Stimulated activated CD8-positive, alpha-beta memory T cell treated with anti-CD3 and anti-CD28 coated beads, Interleukin-12 subunit alpha, Interleukin-12 subunit beta, amount 100 ng/mL, for 1 hour (primary cell): ENCODE results near the gene TOLLIP.
"Not testable (repeated sequence)": the region's sequence is repeated elsewhere in the genome, so short reads cannot be mapped to it uniquely, and the experiment has no call there.

Source experiments
- DNase-seq: peaks from one replicate; pipeline ENCODE4 v3.0.0-alpha.2; 2020; ENCODE audit warnings: low read depth

Gene TOLLIP

DNA sequence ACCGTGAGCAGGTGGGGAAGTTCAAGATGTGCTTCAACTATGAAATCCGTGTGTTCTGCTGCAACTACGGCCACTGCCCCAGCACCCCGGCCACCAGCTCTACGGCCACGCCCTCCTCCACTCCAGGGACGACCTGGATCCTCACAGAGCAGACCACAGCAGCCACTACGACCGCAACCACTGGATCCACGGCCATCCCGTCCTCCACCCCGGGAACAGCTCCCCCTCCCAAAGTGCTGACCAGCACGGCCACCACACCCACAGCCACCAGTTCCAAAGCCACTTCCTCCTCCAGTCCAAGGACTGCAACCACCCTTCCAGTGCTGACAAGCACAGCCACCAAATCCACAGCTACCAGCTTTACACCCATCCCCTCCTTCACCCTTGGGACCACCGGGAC lies 63.7 kb downstream of the TOLLIP start:
- not testable (repeated sequence) for DNase-seq

DNA sequence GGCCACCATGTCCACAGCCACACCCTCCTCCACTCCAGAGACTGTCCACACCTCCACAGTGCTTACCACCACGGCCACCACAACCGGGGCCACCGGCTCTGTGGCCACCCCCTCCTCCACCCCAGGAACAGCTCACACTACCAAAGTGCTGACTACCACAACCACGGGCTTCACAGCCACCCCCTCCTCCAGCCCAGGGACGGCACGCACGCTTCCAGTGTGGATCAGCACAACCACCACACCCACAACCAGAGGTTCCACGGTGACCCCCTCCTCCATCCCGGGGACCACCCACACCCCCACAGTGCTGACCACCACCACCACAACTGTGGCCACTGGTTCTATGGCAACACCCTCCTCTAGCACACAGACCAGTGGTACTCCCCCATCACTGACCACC lies 64.9 kb downstream of the TOLLIP start:
- not testable (repeated sequence) for DNase-seq

DNA sequence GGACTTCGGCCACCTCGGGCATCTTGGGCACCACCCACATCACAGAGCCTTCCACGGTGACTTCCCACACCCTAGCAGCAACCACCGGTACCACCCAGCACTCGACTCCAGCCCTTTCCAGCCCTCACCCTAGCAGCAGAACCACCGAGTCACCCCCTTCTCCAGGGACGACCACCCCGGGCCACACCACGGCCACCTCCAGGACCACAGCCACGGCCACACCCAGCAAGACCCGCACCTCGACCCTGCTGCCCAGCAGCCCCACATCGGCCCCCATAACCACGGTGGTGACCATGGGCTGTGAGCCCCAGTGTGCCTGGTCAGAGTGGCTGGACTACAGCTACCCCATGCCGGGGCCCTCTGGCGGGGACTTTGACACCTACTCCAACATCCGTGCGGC lies 65.9 kb downstream of the TOLLIP start:
- DNase-seq: not testable (repeated sequence)

DNA sequence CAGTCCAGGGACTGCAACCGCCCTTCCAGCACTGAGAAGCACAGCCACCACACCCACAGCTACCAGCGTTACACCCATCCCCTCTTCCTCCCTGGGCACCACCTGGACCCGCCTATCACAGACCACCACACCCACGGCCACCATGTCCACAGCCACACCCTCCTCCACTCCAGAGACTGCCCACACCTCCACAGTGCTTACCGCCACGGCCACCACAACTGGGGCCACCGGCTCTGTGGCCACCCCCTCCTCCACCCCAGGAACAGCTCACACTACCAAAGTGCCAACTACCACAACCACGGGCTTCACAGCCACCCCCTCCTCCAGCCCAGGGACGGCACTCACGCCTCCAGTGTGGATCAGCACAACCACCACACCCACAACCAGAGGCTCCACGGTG lies 66.7 kb downstream of the TOLLIP start:
- DNase-seq: not testable (repeated sequence)

DNA sequence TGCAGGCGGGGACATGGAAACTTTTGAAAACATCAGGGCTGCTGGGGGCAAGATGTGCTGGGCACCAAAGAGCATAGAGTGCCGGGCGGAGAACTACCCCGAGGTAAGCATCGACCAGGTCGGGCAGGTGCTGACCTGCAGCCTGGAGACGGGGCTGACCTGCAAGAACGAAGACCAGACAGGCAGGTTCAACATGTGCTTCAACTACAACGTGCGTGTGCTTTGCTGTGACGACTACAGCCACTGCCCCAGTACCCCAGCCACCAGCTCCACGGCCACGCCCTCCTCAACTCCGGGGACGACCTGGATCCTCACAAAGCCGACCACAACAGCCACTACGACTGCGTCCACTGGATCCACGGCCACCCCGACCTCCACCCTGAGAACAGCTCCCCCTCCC lies 67.1 kb downstream of the TOLLIP start:
- no peak for DNase-seq

DNA sequence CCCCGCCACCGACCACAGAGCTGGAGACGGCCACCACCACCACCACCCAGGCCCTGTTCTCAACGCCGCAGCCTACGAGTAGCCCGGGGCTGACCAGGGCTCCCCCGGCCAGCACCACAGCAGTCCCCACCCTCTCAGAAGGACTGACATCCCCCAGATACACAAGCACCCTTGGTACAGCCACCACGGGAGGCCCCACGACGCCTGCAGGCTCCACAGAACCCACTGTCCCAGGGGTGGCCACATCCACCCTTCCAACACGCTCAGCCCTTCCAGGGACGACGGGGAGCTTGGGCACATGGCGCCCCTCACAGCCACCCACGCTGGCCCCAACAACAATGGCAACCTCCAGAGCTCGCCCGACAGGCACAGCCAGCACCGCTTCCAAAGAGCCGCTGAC lies 67.7 kb downstream of the TOLLIP start:
- no peak for DNase-seq

DNA sequence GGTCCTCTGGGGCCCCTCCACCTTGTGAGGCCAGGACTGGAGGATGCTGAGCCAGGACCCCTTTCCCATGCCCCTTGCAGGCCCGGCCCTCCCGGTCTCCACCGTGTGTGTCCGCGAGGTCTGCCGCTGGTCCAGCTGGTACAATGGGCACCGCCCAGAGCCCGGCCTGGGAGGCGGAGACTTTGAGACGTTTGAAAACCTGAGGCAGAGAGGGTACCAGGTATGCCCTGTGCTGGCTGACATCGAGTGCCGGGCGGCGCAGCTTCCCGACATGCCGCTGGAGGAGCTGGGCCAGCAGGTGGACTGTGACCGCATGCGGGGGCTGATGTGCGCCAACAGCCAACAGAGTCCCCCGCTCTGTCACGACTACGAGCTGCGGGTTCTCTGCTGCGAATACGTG lies 68.7 kb downstream of the TOLLIP start:
- DNase-seq: no peak

DNA sequence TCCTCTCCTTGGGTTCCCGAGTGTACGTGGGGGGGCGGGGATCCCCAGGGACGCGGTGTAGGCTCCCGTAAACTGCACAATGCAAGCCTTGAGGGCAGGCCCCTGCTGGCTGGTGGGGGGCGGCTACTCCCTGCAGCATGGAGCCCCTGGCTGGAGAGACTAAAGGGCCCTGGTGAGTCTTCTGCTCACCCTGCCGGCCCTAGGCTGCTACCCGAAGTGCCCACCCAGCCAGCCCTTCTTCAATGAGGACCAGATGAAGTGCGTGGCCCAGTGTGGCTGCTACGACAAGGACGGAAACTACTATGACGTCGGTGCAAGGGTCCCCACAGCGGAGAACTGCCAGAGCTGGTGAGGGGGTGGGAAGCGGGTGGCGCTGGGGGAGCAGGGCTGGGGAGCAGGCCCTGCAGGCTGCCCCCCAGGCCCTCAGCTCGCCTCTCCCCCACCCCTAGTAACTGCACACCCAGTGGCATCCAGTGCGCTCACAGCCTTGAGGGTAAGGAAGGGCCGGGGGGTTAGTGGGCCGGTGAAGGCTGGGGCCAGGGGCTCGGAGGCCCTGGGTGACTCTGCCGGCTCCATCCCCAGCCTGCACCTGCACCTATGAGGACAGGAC lies 69.7 kb downstream of the TOLLIP start:
- no peak for DNase-seq

DNA sequence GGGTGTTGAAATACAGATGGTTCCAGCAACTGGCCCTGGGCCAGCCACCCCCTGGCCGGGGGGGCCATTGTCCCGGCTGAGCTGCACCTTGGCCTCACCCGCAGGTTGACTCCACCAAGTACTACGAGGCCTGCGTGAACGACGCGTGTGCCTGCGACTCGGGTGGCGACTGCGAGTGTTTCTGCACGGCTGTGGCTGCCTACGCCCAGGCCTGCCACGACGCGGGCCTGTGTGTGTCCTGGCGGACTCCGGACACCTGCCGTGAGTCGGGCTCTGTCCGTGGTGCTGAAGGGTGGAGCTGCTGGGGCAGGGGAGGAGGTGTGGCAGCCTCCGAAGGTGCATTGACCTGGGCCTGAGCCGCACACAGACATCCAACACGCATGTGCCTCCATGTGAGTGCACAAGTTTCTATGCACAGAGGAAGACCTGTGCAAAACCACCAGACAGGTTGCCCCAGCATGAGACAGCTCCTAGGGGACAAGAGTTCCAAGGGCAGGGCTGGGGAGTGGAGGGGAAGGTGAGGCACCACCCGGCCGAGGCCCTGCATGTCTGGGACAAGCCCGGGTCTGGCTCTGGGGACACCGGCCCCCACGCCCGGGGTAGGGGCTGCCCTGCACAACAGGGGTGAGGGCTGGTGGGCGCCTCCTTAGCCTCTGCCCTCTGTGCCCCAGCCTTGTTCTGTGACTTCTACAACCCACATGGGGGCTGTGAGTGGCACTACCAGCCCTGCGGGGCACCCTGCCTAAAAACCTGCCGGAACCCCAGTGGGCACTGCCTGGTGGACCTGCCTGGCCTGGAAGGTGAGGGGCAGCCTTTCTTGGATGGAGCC lies 70.5 kb downstream of the TOLLIP start:
- no peak for DNase-seq

DNA sequence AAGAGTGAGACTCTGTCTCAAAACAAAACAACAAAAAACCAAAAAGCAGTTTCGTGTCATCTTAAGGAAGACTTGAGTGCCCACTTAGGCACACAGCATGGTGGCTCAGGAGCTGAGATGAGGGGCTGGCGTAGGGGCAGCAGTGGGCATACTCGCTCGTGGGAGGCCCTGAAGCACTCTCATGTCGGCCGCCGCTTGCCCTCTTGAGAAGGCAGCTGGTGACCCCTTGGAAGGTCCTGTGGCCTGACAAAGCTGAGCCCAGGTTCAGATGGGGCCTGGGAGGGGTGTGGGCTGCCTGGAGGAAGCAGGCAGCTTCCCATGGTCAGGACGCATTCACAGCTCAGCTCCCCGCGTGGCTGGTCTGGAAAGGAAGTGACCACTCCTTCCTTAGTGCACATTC lies 71.6 kb downstream of the TOLLIP start:
- DNase-seq: no peak

DNA sequence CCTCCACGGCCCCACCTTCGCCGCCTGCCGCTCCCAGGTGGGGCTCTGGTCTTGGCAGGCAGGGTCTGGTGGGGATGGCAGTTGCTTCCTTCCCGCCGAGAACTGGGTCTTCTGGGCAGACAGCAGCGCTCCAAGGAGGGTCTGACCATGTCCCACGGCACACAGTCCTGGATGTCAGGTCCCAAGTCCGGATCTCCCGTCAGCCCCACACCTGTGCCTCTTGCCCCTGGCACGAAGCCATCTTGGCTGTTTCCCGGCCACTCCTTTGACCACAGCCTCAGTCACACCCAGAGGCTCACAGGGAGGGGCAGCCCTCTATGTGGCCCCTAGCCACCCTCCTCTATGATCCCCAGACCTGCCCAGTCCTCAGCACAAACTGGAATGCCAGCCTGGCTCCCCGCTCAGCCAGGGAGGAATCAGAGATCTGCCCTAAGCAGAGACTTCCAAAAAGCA lies 72.3 kb downstream of the TOLLIP start:
- no peak for DNase-seq

DNA sequence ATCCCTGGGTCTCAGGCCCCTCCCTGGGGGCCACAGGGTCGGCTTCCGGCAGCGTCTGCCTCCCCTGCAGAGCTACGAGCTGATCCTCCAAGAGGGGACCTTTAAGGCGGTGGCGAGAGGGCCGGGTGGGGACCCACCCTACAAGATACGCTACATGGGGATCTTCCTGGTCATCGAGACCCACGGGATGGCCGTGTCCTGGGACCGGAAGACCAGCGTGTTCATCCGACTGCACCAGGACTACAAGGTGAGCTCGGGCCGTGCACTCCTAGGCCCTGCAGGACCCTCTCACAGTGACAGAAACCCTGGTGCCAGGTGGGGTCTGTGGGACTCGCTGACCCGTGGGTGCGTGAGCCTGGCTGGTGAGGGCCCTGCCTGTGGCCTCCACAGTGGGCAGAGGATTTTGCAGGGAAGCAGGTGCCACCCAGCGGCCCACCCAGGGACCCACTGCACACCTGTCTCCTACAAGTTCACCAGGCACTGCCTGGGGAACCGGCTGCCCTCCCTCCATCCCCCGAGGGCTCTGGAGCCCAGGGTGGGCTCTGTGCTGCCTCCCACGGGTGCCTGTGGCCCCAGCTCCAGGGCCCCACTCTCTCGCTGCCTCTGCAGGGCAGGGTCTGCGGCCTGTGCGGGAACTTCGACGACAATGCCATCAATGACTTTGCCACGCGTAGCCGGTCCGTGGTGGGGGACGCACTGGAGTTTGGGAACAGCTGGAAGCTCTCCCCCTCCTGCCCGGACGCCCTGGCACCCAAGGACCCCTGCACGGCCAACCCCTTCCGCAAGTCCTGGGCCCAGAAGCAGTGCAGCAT lies 72.9 kb downstream of the TOLLIP start:
- DNase-seq: no peak

DNA sequence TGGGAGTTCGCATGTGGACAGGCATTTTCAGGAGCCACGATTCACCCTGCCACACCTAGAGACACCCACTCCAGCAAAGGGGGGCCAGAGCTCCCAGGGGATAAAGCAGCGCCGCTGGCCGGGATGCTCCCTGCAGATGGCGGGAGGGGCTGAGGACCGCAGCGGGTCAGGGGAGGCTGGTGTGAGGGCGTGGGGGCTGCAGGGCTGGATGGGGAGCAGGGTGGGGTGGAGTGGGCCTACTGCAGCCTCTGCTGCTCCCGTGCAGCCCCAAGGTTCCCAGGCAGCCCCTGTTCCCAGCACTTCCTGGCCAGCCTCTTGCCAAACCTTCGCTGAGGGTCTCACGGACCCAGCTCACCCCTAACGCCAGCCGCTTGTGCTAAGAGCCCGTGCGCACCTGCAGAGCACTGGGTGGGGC lies 73.5 kb downstream of the TOLLIP start:
- no peak for DNase-seq

DNA sequence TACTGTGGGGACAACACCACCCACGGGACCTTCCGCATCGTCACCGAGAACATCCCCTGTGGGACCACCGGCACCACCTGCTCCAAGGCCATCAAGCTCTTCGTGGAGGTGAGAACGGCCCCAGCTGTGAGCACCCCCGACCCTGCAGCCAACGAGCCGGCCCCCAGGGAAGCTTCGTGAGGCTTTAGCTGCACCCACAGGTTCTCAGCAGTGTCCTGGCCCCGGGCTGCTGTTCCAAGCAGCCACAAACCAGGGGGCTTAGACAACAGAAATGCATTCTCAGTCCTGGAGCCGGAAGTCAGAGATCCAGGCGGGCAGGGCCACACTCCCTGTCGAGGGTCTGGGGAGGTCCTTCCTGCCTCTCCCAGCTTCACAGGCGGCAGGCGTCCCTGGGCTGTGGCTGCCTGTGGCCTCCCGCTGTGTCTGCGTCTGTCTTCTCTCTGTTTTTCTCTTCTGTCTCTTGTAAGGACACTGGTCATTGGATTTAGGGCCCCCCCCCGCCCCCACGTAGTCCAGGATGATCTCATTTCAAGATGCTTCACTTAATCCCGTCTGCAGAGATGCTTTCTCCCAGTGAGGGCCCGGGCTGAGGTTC lies 74.0 kb downstream of the TOLLIP start:
- no peak for DNase-seq

DNA sequence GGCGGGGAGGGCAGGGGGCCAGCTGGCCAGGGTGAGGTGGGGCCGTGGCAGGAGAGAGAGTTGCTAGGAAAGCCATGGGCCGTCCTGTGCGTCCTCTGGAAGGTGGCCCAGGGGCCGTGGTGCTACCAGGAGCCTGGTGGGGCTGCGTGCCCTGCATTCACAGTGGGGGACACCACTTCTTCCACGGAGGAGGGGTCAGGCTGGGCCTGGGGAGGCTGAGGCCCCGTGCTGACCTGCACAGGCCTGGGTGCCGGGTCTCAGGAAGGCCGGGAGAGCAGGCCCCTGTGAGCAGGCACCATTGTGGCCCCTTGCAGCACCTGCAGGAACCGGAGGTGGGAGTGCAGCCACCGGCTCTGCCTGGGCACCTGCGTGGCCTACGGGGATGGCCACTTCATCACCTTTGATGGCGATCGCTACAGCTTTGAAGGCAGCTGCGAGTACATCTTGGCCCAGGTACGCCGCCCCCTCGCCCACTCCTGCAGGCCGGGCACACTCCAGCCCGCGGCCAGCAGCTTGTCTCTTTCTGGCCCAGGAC lies 74.6 kb downstream of the TOLLIP start:
- DNase-seq: no peak

DNA sequence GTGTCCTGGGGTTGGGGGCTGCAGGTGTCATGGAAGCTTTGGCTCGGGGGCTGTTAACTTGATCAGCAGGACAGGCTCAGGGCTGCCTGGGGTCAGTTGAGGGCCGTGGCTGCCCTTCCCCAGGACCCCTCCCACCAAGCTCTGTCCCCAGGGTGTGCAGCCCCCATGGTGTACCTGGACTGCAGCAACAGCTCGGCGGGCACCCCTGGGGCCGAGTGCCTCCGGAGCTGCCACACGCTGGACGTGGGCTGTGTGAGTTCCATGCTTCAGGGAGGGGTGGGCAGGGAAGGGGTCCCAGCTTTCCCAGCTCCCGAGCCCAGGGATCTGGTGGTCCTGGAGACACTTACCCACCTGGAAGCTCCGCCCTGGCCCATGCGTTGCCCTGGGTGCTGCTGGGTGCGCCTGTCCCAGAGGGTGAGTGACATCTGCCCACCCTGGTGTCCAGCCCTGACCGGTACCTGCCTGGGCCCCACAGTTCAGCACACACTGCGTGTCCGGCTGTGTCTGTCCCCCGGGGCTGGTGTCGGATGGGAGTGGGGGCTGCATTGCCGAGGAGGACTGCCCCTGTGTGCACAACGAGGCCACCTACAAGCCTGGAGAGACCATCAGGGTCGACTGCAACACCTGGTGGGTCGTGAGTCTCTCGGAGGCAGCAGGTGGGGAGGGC lies 75.2 kb downstream of the TOLLIP start:
- no peak for DNase-seq

DNA sequence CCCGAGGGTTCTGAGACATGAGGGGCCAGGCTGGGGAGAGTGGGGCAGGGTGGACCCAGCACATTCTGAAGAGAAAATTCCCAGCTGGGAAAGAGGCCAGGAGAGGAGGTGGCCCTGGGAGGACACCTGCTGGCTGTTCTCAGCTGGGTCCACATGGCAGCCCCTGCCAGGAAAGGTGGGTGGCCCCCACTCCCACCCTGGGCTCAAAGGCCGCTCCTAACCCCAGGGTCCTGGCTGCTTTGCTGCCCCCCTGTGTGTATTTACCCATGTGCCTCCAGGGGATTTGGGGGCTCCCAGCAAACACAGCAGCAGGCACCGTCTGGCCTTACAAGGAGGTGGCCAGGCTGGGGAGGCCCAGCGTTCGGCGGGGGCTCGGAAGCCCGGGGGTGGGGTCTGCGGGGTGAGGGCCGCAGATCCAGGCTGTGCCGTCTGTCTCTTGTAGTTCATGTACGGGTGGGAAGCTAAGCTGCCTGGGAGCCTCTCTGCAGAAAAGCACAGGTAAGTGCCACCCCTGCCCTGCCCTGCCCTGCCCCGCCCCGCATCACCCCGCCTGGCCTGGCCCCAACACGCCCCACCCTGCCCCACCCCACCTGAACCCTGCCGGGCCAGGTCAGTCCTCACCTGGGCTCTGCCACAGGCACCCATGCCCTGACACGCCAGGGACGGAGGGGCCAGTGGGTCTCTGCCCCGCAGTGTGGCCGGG lies 75.9 kb downstream of the TOLLIP start:
- DNase-seq: no peak

DNA sequence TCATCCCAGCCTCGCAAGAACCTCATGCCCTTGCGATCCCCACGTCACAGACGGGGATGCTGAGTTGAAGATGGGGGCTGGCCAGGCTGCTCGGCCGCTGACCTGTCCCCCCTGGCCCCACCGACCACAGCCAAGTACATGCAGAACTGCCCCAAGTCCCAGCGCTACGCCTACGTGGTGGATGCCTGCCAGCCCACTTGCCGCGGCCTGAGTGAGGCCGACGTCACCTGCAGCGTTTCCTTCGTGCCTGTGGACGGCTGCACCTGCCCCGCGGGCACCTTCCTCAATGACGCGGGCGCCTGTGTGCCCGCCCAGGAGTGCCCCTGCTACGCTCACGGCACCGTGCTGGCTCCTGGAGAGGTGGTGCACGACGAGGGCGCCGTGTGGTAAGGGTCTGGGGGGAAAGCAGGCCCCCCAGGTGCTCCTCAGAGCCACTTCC lies 76.5 kb downstream of the TOLLIP start:
- DNase-seq: no peak

DNA sequence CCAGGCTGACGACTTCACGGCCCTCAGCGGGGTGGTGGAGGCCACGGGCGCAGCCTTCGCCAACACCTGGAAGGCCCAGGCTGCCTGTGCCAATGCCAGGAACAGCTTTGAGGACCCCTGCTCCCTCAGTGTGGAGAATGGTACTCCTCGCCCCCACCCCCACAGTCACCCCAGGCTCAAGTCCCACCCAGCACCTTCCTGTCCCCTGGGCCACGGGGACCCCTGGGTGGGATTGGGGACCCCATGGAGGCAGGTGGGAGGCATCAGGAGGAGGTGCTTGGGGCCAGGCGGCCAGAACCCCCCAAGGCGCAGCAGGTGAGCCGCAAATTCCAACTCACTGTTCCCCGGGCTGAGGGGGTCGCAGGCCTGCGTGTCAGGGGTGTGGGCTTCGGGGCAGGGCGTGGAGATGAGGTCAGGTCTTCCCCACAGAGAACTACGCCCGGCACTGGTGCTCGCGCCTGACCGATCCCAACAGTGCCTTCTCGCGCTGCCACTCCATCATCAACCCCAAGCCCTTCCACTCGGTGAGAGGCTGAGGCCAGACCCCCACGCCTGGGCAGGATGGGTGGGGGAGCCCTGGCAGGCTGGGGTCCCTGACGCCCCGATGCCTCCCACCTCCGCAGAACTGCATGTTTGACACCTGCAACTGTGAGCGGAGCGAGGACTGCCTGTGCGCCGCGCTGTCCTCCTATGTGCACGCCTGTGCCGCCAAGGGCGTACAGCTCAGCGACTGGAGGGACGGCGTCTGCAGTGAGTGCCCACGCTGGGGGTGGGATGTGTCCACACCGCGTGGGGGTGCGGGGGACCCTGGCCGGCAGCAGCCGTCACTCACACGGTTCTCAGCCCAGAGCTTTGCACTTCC lies 77.2 kb downstream of the TOLLIP start:
- no peak for DNase-seq
